Cardiac muscle cell (in vitro differentiated cells and primary cell): ENCODE measurements around the gene SLC6A17. TPM values are rescaled to one million over a fixed set of nuclear protein-coding genes. Genes with fewer than 3 reads are reported as not detected.

Experiments
- DNase-seq, 2 donors: peaks; one replicate each; pipeline versions ENCODE4 v3.0.0 to v3.0.0-alpha.2; 2010 to 2017; ENCODE audit warnings: low read depth in 1 of 2, low spot score in 1 of 2
- H3K27ac ChIP-seq: fragments of 200-600 bp; sonication (generic); 2 replicates; pipeline ENCODE4 v1.5.1; 2016
- H3K27me3 ChIP-seq: fragments of 200-600 bp; sonication (generic); 2 replicates; pipeline ENCODE4 v1.6.0; 2016; ENCODE audit warnings: control low read depth
- H3K36me3 ChIP-seq: fragments of 200-600 bp; sonication (generic); 2 replicates; pipeline ENCODE4 v1.5.1; 2016; ENCODE audit warnings: control low read depth
- H3K4me1 ChIP-seq: fragments of 200-600 bp; sonication (generic); 2 replicates; pipeline ENCODE4 v1.8.1; 2017; ENCODE audit warnings: low read depth, mild to moderate bottlenecking, mixed run types
- H3K4me3 ChIP-seq: fragments of 200-600 bp; sonication (generic); 2 replicates; pipeline ENCODE4 v1.5.1; 2016; ENCODE audit warnings: mild to moderate bottlenecking
- H3K9me3 ChIP-seq: fragments of 200-600 bp; sonication (generic); 2 replicates; pipeline ENCODE4 v1.5.1; 2017; ENCODE audit warnings: low read depth, mild to moderate bottlenecking, control low read depth
- polyA plus RNA-seq: library from polyadenylated mRNA; unstranded; fragments of >200 nt; fragmentation: Nextera tagmentation; extraction: Ambion mirVana; gene quantifications from 2 replicates; pipeline ENCODE4 v1.2.1, GENCODE V29; 2016
- total RNA-seq: library from RNA; depleted of rRNA; stranded (reverse); fragments of >200 nt; gene quantifications from 2 replicates; pipeline ENCODE4 v1.2.3, GENCODE V29; 2016
- TF ChIP-seq, protein P1 (sequence below): IDR thresholded peaks from 2 replicates; pipeline ENCODE4 v1.5.1; 2012; ENCODE audit warnings: low read depth, mild to moderate bottlenecking, low read length

Gene SLC6A17
- total and polyA plus RNA-seq, 2 experiments from 2014 or later: 0.06 TPM; not detected in 1

DNA sequence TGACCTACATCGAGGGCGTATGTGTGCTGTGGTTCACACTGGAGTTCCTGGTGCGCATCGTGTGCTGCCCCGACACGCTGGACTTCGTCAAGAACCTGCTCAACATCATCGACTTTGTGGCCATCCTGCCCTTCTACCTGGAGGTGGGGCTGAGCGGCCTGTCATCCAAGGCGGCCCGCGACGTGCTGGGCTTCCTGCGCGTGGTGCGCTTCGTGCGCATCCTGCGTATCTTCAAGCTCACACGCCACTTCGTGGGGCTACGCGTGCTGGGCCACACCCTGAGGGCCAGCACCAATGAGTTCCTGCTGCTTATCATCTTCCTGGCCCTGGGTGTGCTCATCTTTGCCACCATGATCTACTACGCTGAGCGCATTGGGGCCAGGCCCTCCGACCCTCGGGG is 72.8 kb downstream of the SLC6A17 start:
- Histone ChIP-seq H3K27ac (no peak overlapping the region), H3K27me3 (no peaks in the 10 kb centered on the region), H3K9me3 (no peaks in the 10 kb centered on the region), H3K4me3 (no peak overlapping the region), H3K36me3 (no peaks in the 10 kb centered on the region), H3K4me1 (no peaks in the 10 kb centered on the region)
- TF ChIP-seq, protein P1, sequence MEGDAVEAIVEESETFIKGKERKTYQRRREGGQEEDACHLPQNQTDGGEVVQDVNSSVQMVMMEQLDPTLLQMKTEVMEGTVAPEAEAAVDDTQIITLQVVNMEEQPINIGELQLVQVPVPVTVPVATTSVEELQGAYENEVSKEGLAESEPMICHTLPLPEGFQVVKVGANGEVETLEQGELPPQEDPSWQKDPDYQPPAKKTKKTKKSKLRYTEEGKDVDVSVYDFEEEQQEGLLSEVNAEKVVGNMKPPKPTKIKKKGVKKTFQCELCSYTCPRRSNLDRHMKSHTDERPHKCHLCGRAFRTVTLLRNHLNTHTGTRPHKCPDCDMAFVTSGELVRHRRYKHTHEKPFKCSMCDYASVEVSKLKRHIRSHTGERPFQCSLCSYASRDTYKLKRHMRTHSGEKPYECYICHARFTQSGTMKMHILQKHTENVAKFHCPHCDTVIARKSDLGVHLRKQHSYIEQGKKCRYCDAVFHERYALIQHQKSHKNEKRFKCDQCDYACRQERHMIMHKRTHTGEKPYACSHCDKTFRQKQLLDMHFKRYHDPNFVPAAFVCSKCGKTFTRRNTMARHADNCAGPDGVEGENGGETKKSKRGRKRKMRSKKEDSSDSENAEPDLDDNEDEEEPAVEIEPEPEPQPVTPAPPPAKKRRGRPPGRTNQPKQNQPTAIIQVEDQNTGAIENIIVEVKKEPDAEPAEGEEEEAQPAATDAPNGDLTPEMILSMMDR: no peak
- DNase-seq: no peak

DNA sequence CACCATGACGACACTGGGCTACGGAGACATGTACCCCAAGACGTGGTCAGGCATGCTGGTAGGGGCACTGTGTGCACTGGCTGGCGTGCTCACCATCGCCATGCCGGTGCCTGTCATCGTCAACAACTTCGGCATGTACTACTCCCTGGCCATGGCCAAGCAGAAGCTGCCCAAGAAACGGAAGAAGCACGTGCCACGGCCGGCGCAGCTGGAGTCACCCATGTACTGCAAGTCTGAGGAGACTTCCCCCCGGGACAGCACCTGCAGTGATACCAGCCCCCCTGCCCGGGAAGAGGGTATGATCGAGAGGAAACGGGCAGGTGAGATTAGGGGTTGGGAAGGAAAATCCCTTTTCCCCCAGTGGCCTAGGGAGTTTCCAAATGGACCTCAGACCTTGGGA is 73.3 kb downstream of the SLC6A17 start:
- H3K4me1 ChIP-seq: no peaks in the 10 kb centered on the region
- TF ChIP-seq, protein P1: no peak
- H3K36me3 ChIP-seq: no peaks in the 10 kb centered on the region
- no peak overlapping the region for H3K4me3 ChIP-seq
- DNase-seq: no peak
- no peaks in the 10 kb centered on the region for H3K27me3 ChIP-seq
- H3K27ac ChIP-seq: no peak overlapping the region
- no peaks in the 10 kb centered on the region for H3K9me3 ChIP-seq

DNA sequence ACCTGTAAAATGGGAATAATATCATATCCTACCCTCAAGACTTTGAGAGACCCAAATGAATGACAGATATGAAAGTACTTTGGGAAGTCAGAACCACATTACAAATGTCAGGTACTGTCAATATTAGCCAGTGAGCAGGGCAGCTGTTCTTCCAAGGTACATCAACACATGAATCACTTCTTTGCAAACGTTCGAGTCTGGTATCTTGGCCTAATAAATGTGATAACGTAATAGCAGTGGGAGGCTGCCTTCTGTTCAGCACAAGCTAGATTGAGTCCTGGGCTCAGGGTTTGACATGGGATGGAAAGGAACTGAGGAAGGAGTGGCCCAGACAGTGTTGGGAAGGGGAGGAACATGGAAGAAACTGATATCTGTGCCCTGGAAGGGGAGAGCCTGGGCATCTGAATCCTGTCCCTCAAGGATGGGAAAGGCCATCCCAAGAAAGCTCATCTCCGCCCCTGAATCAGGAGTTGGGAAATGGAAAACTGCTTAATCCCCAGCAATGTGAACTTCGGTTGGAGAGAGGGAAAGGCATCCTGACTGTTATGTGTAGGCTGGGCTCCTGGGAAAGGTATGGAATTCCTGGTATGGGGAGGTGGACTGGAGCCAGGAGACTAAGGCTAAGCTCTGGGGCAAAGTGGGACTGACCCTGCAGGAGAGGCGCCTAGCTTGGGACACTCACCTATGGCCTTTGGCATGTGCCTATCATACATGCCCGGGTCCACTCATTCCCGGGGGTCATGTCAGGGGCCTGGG is 74.1 kb downstream of the SLC6A17 start:
- no peaks in the 10 kb centered on the region for H3K36me3 ChIP-seq
- TF ChIP-seq, protein P1: no peak
- no peaks in the 10 kb centered on the region for H3K4me1 ChIP-seq
- peak in 1 of 2 donors; percentile 12 for DNase-seq
- no peak overlapping the region for H3K4me3 ChIP-seq
- H3K9me3 ChIP-seq: no peaks in the 10 kb centered on the region
- H3K27ac ChIP-seq: no peak overlapping the region
- no peaks in the 10 kb centered on the region for H3K27me3 ChIP-seq

DNA sequence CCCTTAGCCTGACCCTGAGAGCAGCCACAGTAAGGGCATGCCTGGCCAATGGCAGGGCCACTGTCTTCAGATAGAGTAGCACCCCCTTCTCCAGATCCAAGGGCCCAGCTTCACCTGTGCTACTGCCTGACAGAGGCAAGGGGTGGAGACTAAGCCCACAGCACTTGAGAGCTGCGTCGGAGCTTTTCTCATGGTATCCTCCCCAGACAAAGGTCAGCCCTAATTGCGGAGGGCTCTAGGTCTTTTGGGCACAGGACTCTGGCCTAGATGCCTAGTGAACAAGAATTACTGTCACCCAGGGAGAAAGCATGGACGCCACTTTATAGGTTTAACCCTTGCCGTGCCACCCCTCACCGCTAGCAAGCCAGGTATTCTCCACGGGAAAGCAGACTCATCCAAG is 74.9 kb downstream of the SLC6A17 start:
- Histone ChIP-seq H3K27ac (no peak overlapping the region), H3K9me3 (no peaks in the 10 kb centered on the region), H3K4me1 (no peaks in the 10 kb centered on the region), H3K27me3 (no peaks in the 10 kb centered on the region), H3K36me3 (no peaks in the 10 kb centered on the region), H3K4me3 (no peak overlapping the region)
- TF ChIP-seq, protein P1: no peak
- no peak for DNase-seq

DNA sequence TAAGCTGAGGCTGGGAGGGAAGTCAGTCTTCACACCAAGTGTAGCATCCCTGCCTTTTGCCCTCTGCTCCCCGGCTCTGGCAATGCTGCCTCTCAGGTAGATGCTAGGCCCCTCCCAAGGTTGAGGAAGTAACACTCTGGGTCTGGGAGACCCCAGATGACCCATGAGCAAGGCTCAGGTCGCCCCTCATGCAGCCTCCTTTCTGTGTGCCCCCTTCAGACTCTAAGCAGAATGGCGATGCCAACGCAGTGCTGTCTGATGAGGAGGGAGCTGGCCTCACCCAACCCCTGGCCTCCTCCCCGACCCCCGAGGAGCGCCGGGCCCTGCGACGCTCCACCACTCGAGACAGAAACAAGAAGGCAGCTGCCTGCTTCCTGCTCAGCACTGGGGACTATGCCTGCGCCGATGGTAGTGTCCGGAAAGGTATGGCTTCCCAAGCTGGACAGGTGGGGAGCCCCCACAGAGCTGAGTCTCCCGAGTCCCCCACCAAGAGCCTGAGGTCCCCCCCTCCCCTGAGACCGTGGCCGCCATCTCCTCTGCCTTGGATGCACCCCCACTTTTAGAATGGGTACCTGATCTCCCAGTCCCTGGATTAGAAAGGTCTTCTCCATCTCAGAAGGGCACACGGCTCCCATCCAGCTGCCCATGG is 75.6 kb downstream of the SLC6A17 start:
- Histone ChIP-seq H3K36me3 (no peaks in the 10 kb centered on the region), H3K9me3 (no peaks in the 10 kb centered on the region), H3K4me1 (no peaks in the 10 kb centered on the region), H3K4me3 (no peak overlapping the region), H3K27me3 (no peaks in the 10 kb centered on the region), H3K27ac (no peak overlapping the region)
- DNase-seq: no peak
- TF ChIP-seq, protein P1: no peak
